ENCODE results near the gene CCDC74B.
"Not testable (repeated sequence)": the region's sequence is repeated elsewhere in the genome, so short reads cannot be mapped to it uniquely, and the experiment has no call there.

Gene CCDC74B

GRCh38 chr2:130120924-130121323, 24.0 kb downstream of the CCDC74B start:
- H3K9me3 ChIP-seq (ENCODE audit: low read length); H3K36me3 ChIP-seq (ENCODE audit: insufficient read depth, low read length); H3K4me1 ChIP-seq (ENCODE audit: insufficient read depth, low read length): not testable (repeated sequence)

GRCh38 chr2:130102597-130103363, 42.1 kb downstream of the CCDC74B start:
- not testable (repeated sequence) for H3K9ac ChIP-seq (ENCODE audit: low read length); H3K27me3 ChIP-seq (ENCODE audit: control insufficient read depth in 1 of 2, insufficient read depth in 2 of 2, low read length in 2 of 2); H3K4me1 ChIP-seq (ENCODE audit: insufficient read depth, low read length); H3K27ac ChIP-seq (ENCODE audit: low read depth, low read length); H3K36me3 ChIP-seq (ENCODE audit: insufficient read depth, low read length); H3K9me3 ChIP-seq (ENCODE audit: low read length); H3K4me3 ChIP-seq (ENCODE audit: low read depth in 1 of 2, low read length in 2 of 2)

More at GRCh38 chr2:130120924-130121323, 24.0 kb downstream of the CCDC74B start:
- not testable (repeated sequence) for H3K27ac ChIP-seq (ENCODE audit: low read depth, low read length); H3K27me3 ChIP-seq (ENCODE audit: control insufficient read depth in 1 of 2, insufficient read depth in 2 of 2, low read length in 2 of 2); H3K4me3 ChIP-seq (ENCODE audit: low read depth in 1 of 2, low read length in 2 of 2); H3K9ac ChIP-seq (ENCODE audit: low read length)
